ENCODE results near the gene HELT. TPM values are rescaled to one million over a fixed set of nuclear protein-coding genes. Genes with fewer than 3 reads are reported as not detected.
"Not testable (repeated sequence)": the region's sequence is repeated elsewhere in the genome, so short reads cannot be mapped to it uniquely, and the experiment has no call there.

HELT gene
- total RNA-seq, 1 donor from 2014 or later: not detected

DNA sequence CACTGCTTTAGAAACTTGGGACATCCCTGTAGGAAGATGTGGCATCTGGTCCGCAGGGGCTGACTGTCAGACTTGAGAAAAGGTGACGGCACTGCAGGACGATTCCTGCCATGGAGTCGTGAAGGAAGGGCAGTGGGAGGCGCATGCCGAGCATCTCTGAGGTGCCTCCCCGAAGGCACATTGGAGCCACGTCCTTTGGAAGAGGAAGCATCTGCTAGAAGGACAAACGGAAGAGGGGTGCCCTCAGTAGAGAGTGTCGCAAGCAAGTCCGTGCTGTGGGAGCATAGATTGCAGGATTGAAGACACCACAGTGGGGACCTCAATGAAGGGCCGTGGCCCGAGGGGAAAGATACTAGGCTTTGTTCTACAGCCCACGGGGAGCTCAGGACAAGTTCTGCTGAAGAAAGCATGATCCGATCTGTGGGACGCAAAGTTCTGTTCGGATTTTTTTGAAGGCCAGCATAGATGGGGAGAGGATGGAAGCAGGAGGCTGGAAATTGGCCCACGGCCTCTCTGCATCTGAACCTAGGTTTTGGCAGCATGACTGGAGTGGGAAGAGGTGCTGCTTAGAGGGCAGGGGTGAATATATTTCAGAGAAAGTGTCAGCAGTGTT lies 24.2 kb upstream of the HELT start:
- no peak for DNase-seq (ENCODE audit: low read depth, low spot score)
- H3K4me3 Mint-ChIP-seq: no peak overlapping the region
- no peak overlapping the region for H3K27ac Mint-ChIP-seq (ENCODE audit: unreplicated experiment)
- H3K36me3 Mint-ChIP-seq (ENCODE audit: low read depth): no peaks in the 10 kb centered on the region
- TF ChIP-seq, protein P1, sequence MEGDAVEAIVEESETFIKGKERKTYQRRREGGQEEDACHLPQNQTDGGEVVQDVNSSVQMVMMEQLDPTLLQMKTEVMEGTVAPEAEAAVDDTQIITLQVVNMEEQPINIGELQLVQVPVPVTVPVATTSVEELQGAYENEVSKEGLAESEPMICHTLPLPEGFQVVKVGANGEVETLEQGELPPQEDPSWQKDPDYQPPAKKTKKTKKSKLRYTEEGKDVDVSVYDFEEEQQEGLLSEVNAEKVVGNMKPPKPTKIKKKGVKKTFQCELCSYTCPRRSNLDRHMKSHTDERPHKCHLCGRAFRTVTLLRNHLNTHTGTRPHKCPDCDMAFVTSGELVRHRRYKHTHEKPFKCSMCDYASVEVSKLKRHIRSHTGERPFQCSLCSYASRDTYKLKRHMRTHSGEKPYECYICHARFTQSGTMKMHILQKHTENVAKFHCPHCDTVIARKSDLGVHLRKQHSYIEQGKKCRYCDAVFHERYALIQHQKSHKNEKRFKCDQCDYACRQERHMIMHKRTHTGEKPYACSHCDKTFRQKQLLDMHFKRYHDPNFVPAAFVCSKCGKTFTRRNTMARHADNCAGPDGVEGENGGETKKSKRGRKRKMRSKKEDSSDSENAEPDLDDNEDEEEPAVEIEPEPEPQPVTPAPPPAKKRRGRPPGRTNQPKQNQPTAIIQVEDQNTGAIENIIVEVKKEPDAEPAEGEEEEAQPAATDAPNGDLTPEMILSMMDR (conservative IDR thresholded peaks at IDR 0.05): no peak
- peaks cover 10% of the 10 kb centered on the region for H3K27me3 Mint-ChIP-seq (ENCODE audit: low read depth)
- no peaks in the 10 kb centered on the region for H3K4me1 Mint-ChIP-seq
- H3K9me3 Mint-ChIP-seq: no peaks in the 10 kb centered on the region

DNA sequence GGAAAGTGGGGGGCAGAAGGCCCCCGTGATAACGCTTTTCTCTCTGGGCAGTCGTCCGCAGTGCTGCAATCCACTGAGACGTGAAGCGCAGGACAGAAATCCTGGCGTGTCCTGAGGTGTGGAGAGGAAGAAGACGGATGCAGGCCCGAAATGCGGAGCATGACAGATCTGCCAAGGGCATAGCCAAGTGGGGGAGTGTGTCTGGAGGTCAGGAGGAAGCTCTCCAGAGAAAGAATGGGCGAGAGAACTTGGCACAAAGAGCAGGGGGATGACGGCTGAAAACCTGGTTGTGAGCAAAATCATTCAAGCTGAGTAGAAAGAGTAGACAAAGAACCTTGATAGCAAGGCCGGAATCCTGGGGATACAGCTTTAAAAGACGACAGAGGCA lies 23.7 kb upstream of the HELT start:
- Mint-ChIP-seq H3K4me1 (no peaks in the 10 kb centered on the region), H3K4me3 (no peak overlapping the region), H3K9me3 (no peaks in the 10 kb centered on the region), H3K36me3 (ENCODE audit: low read depth) (no peaks in the 10 kb centered on the region), H3K27ac (ENCODE audit: unreplicated experiment) (no peak overlapping the region), H3K27me3 (ENCODE audit: low read depth) (peaks cover 12% of the 10 kb centered on the region)
- TF ChIP-seq, protein P1 (conservative IDR thresholded peaks at IDR 0.05): no peak
- DNase-seq (ENCODE audit: low read depth, low spot score): no peak

DNA sequence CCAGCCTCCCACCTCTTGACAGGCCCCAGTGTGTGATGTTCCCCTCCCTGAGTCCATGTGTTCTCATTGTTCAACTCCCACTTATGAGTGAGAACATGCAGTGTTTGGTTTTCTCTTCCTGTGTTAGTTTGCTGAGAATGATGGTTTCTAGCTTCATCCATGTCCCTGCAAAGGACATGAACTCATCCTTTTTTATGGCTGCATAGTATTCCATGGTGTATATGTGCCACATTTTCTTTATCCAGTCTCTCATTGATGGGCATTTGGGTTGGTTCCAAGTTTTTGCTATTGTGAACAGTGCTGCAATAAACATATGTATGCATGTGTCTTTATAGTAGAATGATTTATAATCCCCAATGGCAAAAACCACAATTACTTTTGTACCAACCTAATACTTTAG lies 20.6 kb upstream of the HELT start:
- not testable (repeated sequence) for H3K27ac Mint-ChIP-seq (ENCODE audit: unreplicated experiment); H3K4me3 Mint-ChIP-seq; H3K9me3 Mint-ChIP-seq; H3K36me3 Mint-ChIP-seq (ENCODE audit: low read depth); DNase-seq (ENCODE audit: low read depth, low spot score); H3K4me1 Mint-ChIP-seq
- peaks cover 30% of the 10 kb centered on the region for H3K27me3 Mint-ChIP-seq (ENCODE audit: low read depth)

- H3K9me3 Mint-ChIP-seq: no peaks in the 10 kb centered on the region
- TF ChIP-seq, protein P1 (conservative IDR thresholded peaks at IDR 0.05): no peak
- no peaks in the 10 kb centered on the region for H3K36me3 Mint-ChIP-seq (ENCODE audit: low read depth)
- peaks cover 68% of the 10 kb centered on the region for H3K27me3 Mint-ChIP-seq (ENCODE audit: low read depth)
- H3K4me1 Mint-ChIP-seq: peaks cover 6% of the 10 kb centered on the region
- H3K27ac Mint-ChIP-seq (ENCODE audit: unreplicated experiment): no peak overlapping the region
- H3K4me3 Mint-ChIP-seq: no peak overlapping the region
- no peak for DNase-seq (ENCODE audit: low read depth, low spot score)
Observed at GRCh38 chr4:185002784-185003183, 15.5 kb upstream of the HELT start.

DNA sequence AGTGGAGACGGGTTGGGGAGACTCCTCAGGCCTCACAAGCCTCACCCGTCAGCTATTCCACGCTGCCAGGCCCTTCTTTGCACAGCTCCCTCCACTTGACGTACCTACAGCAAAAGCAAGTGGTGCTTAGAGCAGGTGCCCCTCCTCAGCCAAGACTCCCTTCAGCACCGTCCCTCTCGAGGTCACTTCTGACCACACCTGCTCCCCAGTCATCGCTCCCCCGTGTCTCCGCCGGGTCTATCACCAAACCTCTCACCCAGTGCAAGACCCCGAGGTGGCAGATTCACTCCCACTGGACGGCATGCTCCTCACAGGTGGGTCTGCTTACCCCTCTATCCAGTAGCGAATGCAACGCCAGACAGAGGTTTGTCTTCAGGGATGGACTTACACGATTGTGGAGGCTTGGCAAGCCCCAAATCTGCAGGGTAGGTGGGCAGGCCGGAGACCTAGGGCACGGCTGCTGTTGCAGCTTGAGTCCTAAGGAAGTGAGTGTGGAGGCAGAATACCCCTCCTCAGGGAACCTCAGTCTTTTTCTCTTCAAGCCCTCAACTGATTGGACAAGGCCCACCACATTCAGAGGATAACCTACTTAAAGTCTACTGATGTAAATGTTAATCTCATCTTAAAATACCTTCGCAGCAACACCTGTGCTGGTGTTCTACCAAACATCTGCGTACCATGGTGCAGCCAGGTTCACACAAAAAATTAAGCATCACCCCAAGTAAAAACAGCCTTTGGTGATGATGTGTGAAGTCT lies 14.5 kb upstream of the HELT start:
- TF ChIP-seq, protein P1 (conservative IDR thresholded peaks at IDR 0.05): no peak
- Mint-ChIP-seq H3K36me3 (ENCODE audit: low read depth) (no peaks in the 10 kb centered on the region), H3K4me1 (peaks cover 6% of the 10 kb centered on the region), H3K27ac (ENCODE audit: unreplicated experiment) (no peak overlapping the region), H3K27me3 (ENCODE audit: low read depth) (peaks cover 78% of the 10 kb centered on the region), H3K9me3 (no peaks in the 10 kb centered on the region), H3K4me3 (no peak overlapping the region)
- DNase-seq (ENCODE audit: low read depth, low spot score): no peak

DNA sequence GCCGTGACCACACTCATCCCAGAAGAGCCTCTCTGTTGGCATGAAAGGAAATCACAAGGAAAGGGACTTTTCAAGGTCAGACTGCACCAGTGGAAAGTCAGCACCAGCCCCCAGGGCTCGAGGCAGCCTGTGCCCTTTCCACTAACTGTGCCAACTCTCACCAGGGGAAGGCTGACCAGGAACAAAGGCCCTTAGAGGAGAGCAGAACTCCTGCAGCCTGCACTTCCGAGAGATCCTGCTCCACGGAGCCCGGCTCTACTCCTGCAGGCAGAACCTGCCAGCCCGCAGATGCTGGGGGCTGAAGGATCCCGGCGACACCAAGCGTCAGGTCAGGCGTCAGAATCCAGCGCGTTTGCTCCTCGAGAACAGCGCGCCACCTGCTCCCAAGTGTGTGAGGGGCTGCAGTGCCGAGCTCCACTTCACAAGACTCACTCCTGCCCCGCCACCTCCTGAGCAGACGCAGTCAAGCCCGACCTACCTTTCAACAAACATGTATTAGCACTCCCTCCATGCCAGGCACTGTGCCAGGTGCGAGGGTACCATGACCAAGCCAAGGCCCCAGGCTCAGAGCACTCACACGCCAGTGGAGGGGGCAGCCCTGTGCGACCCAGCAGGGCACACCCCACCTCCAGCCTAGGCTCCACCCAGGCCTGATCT lies 13.6 kb upstream of the HELT start:
- TF ChIP-seq, protein P1 (conservative IDR thresholded peaks at IDR 0.05): no peak
- no peaks in the 10 kb centered on the region for H3K9me3 Mint-ChIP-seq
- peaks cover 6% of the 10 kb centered on the region for H3K4me1 Mint-ChIP-seq
- no peak for DNase-seq (ENCODE audit: low read depth, low spot score)
- no peaks in the 10 kb centered on the region for H3K36me3 Mint-ChIP-seq (ENCODE audit: low read depth)
- peaks cover 84% of the 10 kb centered on the region for H3K27me3 Mint-ChIP-seq (ENCODE audit: low read depth)
- H3K27ac Mint-ChIP-seq (ENCODE audit: unreplicated experiment): no peak overlapping the region
- no peak overlapping the region for H3K4me3 Mint-ChIP-seq

All from neural crest cell (in vitro differentiated cells).